GM12878 (cell line): Measurements from ENCODE around the gene FAM89A. TPM values are rescaled to one million over a fixed set of nuclear protein-coding genes. Genes with fewer than 3 reads are reported as not detected.

ENCODE experiments used
- ATAC-seq: fragments of 200-7000 bp; cut with Tn5 transposase; 3 replicates; pipeline ENCODE4 v1.9.1; 2020; ENCODE audit warnings: mild to moderate bottlenecking, moderate library complexity
- BruUV-seq: library from RNA; stranded (reverse); fragments of 400-500 nt; replicated peaks from 2 replicates; lab custom pipeline; 2021; lab: Mats Ljungman, UMichigan
- CTCF ChIA-PET: fragments of 300-600 bp; sonication (Branson Sonifier 250); formaldehyde crosslinking; extraction: SDS; loops from one replicate; lab custom pipeline; 2021; ENCODE audit warnings: inconsistent platforms; lab: Yijun Ruan, JAX
- POLR2A ChIA-PET: fragments of 350-600 bp; formaldehyde crosslinking; extraction: SDS; loops from one replicate; lab custom pipeline; 2021; ENCODE audit warnings: inconsistent platforms; lab: Charles Lee
- RAD21 ChIA-PET: fragments of 300-600 bp; sonication (Branson Sonifier 250); formaldehyde crosslinking; loops from one replicate; lab custom pipeline; 2023; ENCODE audit warnings: antibody characterized with exemption; ENCODE audit not compliant: unreplicated experiment; lab: Charles Lee
- SMC1A ChIA-PET: fragments of 300-600 bp; sonication (Branson Sonifier 250); formaldehyde crosslinking; loops from one replicate; lab custom pipeline; 2023; ENCODE audit not compliant: unreplicated experiment, uncharacterized antibody; lab: Charles Lee
- DNase-seq: peaks from one replicate; pipeline ENCODE4 v3.0.0-alpha.2; 2011; ENCODE audit warnings: low read depth, low spot score
- FAIRE-seq: peaks from 3 replicates; lab custom pipeline; 2011; peaks lifted over from hg19 to GRCh38; lab: Jason Lieb, UNC
- H2AFZ ChIP-seq: 2 replicates; pipeline ENCODE4 v1.6.0; 2011; ENCODE audit warnings: low read depth, low read length, control low read depth; ENCODE audit not compliant: control insufficient read depth
- H3K27ac ChIP-seq: 2 replicates; pipeline ENCODE4 v1.5.1; 2011; ENCODE audit warnings: control low read depth; ENCODE audit not compliant: control insufficient read depth, insufficient read depth
- H3K27me3 ChIP-seq, 2 experiments: replicated peaks in 1 of 2; 2 replicates each; pipeline versions ENCODE4 v1.6.0 to v1.6.1; 2011; ENCODE audit warnings: low read length in 1 of 2; ENCODE audit not compliant: control insufficient read depth in 2 of 2, insufficient read depth in 2 of 2
- H3K36me3 ChIP-seq, 2 experiments: 2 replicates each; pipeline ENCODE4 v1.5.1; 2011; ENCODE audit warnings: low read length in 1 of 2; ENCODE audit not compliant: control insufficient read depth in 2 of 2, insufficient read depth in 2 of 2
- H3K4me1 ChIP-seq: 2 replicates; pipeline ENCODE4 v1.6.1; 2011; ENCODE audit warnings: mild to moderate bottlenecking, low read length, moderate library complexity, mixed read lengths; ENCODE audit not compliant: control insufficient read depth, insufficient read depth
- H3K4me2 ChIP-seq: 2 replicates; pipeline ENCODE4 v1.6.0; 2011; ENCODE audit warnings: control low read depth; ENCODE audit not compliant: control insufficient read depth, insufficient read depth
- H3K4me3 ChIP-seq: fragments of 200-600 bp; sonication (generic); 2 replicates; pipeline ENCODE4 v1.5.1; 2016
- H3K79me2 ChIP-seq: 2 replicates; pipeline ENCODE4 v1.6.0; 2011; ENCODE audit warnings: low read length; ENCODE audit not compliant: control insufficient read depth, insufficient read depth
- H3K9ac ChIP-seq: 2 replicates; pipeline ENCODE4 v1.8.0; 2011; ENCODE audit warnings: low read length, control low read depth, mixed read lengths; ENCODE audit not compliant: control insufficient read depth, insufficient read depth
- H3K9me3 ChIP-seq: replicated peaks from 3 replicates; pipeline ENCODE4 v1.5.1; 2011; ENCODE audit warnings: mild to moderate bottlenecking, low read length; ENCODE audit not compliant: control insufficient read depth, insufficient read depth
- H4K20me1 ChIP-seq: 2 replicates; pipeline ENCODE4 v1.6.0; 2011; ENCODE audit not compliant: control insufficient read depth, insufficient read depth
- ATF3 ChIP-seq: IDR thresholded peaks from 2 replicates; pipeline ENCODE4 v1.6.1; 2011; ENCODE audit warnings: low read depth, mild to moderate bottlenecking, low read length, moderate library complexity, borderline replicate concordance; ENCODE audit errors: extremely low read depth
- IKZF2 ChIP-seq, 2 experiments: fragments of 450-650 bp; IDR thresholded peaks; 2 replicates each; pipeline ENCODE4 v1.6.1; 2017; ENCODE audit warnings: mild to moderate bottlenecking in 2 of 2, moderate library complexity in 2 of 2
- KDM1A ChIP-seq: fragments of 200-600 bp; sonication (generic); IDR thresholded peaks from 2 replicates; pipeline ENCODE4 v1.6.1; 2016; ENCODE audit warnings: borderline replicate concordance
- NKRF ChIP-seq: fragments of 450-650 bp; conservative IDR thresholded peaks from 2 replicates; pipeline ENCODE4 v1.6.1; 2017; ENCODE audit warnings: mild to moderate bottlenecking, moderate library complexity
- POLR2AphosphoS5 ChIP-seq: IDR thresholded peaks from 2 replicates; pipeline ENCODE4 v1.6.1; 2011; ENCODE audit warnings: mild to moderate bottlenecking, low read length, inconsistent platforms
- SIN3A ChIP-seq: IDR thresholded peaks from 2 replicates; pipeline ENCODE4 v1.6.1; 2012; ENCODE audit warnings: low read depth, low read length, improper control_type of control experiment
- SPI1 ChIP-seq: IDR thresholded peaks from 2 replicates; pipeline ENCODE4 v1.6.1; 2011; ENCODE audit warnings: low read depth, mild to moderate bottlenecking, low read length, moderate library complexity, borderline replicate concordance; ENCODE audit not compliant: insufficient read depth
- SUZ12 ChIP-seq: fragments of 200-600 bp; sonication (generic); IDR thresholded peaks from one replicate; pipeline ENCODE4 v1.6.1; 2018; ENCODE audit warnings: antibody characterized with exemption, mild to moderate bottlenecking; ENCODE audit not compliant: unreplicated experiment
- ZBED1 ChIP-seq: IDR thresholded peaks from 2 replicates; pipeline ENCODE4 v1.6.1; 2016; ENCODE audit warnings: borderline replicate concordance
- in situ Hi-C: fragments of 300-500 bp; cut with MboI; formaldehyde crosslinking; loops from 9 replicates; pipeline ENCODE4 v1.14.3; 2018; ENCODE audit warnings: mixed read lengths
- intact Hi-C: fragments of 100-400 bp; cut with micrococcal nuclease; formaldehyde crosslinking; loops from one replicate; pipeline ENCODE4 v1.14.2; 2022; ENCODE audit not compliant: unreplicated experiment
- polyA plus RNA-seq, 11 experiments: library from polyadenylated mRNA; depleted of rRNA in 4 of 11; unstranded in 6 of 11; stranded (reverse) in 5 of 11; fragments of >200 nt; fragmentation: Nextera tagmentation in 4 of 11; fragmentation: Illumina TruSeq in 1 of 11; extraction: Ambion mirVana in 4 of 11; extraction: Trizol in 1 of 11; gene quantifications; 1 replicate in 1 of 11; 2 replicates in 10 of 11; pipeline versions ENCODE4 v1.2.1 to v1.2.3, GENCODE V29; 2011 to 2016; ENCODE audit warnings: inconsistent platforms in 2 of 11, missing spikeins in 2 of 11, low read depth in 1 of 11
- total RNA-seq, 4 experiments: library from RNA; depleted of rRNA in 3 of 4; stranded (reverse); fragments of >200 nt in 3 of 4; fragmentation: Illumina TruSeq in 1 of 4; extraction: Trizol in 1 of 4; gene quantifications; 2 replicates each; pipeline versions ENCODE4 v1.2.1 to v1.2.3, GENCODE V29; 2013 to 2021
- TF ChIP-seq, protein P1 (sequence below): fragments of 450-650 bp; IDR thresholded peaks from 2 replicates; pipeline ENCODE4 v1.6.1; 2017; ENCODE audit warnings: borderline replicate concordance
- TF ChIP-seq, protein P2 (sequence below): fragments of 450-650 bp; formaldehyde crosslinking; IDR thresholded peaks from 2 replicates; pipeline ENCODE4 v1.5.0; 2022; ENCODE audit warnings: mild to moderate bottlenecking, missing genetic modification characterization

The FAM89A gene
- total and polyA plus RNA-seq, 10 of the 15 experiments (the other 5 are each of a cell fraction or from before 2014, with no cell fraction given): 0.06 to 0.72 (median 0.14) TPM; not detected in 4

DNA sequence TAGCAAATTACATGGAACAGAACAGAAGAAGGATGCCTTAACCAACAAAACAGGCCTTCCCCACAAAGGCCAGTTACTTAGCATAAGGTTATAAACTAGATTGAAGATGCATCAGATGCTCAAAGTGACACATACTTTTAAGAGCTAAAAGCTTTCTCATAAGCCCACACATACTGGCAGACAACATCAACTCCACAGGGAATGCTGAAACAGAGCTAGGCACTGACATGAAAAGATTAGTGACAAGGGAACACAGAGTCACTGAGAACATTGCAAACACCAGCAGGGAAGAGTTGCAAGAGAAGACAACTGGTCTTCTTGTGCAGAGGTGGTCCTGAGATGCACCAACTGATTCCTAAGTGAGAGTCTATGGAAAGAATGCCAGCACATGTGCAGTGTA is 68.3 kb downstream of the FAM89A start:
- ATAC-seq (no peak), FAIRE-seq (no peak), DNase-seq (no peak)
- H3K27me3 ChIP-seq: no peaks in the 10 kb centered on the region
- ChIA-PET CTCF (interaction anchor here (0.7 to 2.4 kb wide), 4 partner anchors 14 to 55 kb away, joined by 3 to 12 read pairs (median 4); no protein-coding TSS in a partner anchor), RAD21 (no interaction called here), SMC1A (interaction anchor here (4.5 kb wide), 1 partner anchor 14 kb away, joined by 27 read pairs; no protein-coding TSS in a partner anchor), POLR2A (interaction anchor here (0.6 kb wide), 1 partner anchor 45 kb away, joined by 3 read pairs; no protein-coding TSS in a partner anchor)
- in situ Hi-C loops: no loop called here
- H3K79me2 ChIP-seq: peaks cover 17% of the 10 kb centered on the region
- H3K27ac ChIP-seq: no peak overlapping the region
- H3K9ac ChIP-seq: no peak overlapping the region
- H3K4me1 ChIP-seq: peaks cover 14% of the 10 kb centered on the region
- no peak overlapping the region for H2AFZ ChIP-seq
- H4K20me1 ChIP-seq: no peaks in the 10 kb centered on the region
- no peak overlapping the region for H3K4me2 ChIP-seq
- no peak for TF ChIP-seq IKZF2 (IDR thresholded peaks at IDR 0.05)
- TF ChIP-seq ZBED1: no peak
- no peak for TF ChIP-seq SUZ12
- no peak for TF ChIP-seq SIN3A
- TF ChIP-seq ATF3: no peak
- TF ChIP-seq, protein P1, sequence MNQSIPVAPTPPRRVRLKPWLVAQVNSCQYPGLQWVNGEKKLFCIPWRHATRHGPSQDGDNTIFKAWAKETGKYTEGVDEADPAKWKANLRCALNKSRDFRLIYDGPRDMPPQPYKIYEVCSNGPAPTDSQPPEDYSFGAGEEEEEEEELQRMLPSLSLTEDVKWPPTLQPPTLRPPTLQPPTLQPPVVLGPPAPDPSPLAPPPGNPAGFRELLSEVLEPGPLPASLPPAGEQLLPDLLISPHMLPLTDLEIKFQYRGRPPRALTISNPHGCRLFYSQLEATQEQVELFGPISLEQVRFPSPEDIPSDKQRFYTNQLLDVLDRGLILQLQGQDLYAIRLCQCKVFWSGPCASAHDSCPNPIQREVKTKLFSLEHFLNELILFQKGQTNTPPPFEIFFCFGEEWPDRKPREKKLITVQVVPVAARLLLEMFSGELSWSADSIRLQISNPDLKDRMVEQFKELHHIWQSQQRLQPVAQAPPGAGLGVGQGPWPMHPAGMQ: no peak
- TF ChIP-seq NKRF: no peak
- no peak for TF ChIP-seq SPI1
- TF ChIP-seq POLR2AphosphoS5: no peak
- TF ChIP-seq, protein P2, sequence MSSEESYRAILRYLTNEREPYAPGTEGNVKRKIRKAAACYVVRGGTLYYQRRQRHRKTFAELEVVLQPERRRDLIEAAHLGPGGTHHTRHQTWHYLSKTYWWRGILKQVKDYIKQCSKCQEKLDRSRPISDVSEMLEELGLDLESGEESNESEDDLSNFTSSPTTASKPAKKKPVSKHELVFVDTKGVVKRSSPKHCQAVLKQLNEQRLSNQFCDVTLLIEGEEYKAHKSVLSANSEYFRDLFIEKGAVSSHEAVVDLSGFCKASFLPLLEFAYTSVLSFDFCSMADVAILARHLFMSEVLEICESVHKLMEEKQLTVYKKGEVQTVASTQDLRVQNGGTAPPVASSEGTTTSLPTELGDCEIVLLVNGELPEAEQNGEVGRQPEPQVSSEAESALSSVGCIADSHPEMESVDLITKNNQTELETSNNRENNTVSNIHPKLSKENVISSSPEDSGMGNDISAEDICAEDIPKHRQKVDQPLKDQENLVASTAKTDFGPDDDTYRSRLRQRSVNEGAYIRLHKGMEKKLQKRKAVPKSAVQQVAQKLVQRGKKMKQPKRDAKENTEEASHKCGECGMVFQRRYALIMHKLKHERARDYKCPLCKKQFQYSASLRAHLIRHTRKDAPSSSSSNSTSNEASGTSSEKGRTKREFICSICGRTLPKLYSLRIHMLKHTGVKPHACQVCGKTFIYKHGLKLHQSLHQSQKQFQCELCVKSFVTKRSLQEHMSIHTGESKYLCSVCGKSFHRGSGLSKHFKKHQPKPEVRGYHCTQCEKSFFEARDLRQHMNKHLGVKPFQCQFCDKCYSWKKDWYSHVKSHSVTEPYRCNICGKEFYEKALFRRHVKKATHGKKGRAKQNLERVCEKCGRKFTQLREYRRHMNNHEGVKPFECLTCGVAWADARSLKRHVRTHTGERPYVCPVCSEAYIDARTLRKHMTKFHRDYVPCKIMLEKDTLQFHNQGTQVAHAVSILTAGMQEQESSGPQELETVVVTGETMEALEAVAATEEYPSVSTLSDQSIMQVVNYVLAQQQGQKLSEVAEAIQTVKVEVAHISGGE: no peak
- no peak for TF ChIP-seq KDM1A
- H3K4me3 ChIP-seq: no peak overlapping the region
- intact Hi-C loops: no loop called here
- no peaks in the 10 kb centered on the region for H3K9me3 ChIP-seq
- BruUV-seq: no TSS peak
- H3K36me3 ChIP-seq: peaks cover 0 to 8% of the 10 kb centered on the region in 2 experiments; a peak in 2 of 4 replicates
